ENCODE results near the gene CHRNB1.

DNA sequence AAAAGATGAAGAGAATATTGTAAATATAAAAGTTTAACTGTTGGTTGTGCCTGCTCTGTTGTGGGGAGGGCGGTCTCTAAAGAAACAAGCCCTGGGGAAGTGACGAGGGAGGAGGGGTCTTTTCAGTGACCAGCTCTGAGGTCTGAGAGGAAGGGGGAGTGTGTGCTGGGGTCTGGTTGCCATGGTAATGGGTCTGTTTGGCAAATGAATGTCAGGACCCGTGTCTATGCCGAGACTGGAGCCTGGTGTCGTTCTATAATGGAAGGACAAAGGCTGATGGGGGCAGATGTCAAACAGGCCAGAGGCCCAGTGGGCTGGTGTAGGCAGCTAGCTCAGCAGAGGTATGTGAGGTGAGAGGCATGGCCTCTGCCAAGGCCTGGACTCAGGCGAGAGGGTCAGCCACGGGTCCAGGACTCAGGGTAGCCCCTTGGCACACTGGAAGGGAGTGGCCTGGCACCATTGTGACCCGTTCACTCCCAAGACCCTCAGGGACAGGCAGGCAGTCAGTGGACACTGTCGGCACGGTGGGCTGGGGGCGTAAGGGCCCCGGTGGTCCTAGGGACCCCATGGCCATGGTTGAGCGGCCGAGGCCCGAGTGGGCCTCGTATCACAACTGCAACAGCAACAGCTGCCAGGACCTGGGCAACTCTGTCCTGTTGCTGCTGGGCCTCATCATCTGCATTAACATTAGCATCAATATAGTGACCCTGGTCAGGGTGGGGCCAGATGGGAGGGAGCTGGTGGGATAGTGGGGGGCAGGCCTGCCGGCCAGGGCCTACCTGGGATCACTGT lies 24.8 kb upstream of the CHRNB1 start, which contains the start of gene SPEM1:
- no peak for TF ChIP-seq EZH2 (IDR thresholded peaks at IDR 0.05; ENCODE audit: insufficient read depth, low read length)
- TF ChIP-seq, protein P1, sequence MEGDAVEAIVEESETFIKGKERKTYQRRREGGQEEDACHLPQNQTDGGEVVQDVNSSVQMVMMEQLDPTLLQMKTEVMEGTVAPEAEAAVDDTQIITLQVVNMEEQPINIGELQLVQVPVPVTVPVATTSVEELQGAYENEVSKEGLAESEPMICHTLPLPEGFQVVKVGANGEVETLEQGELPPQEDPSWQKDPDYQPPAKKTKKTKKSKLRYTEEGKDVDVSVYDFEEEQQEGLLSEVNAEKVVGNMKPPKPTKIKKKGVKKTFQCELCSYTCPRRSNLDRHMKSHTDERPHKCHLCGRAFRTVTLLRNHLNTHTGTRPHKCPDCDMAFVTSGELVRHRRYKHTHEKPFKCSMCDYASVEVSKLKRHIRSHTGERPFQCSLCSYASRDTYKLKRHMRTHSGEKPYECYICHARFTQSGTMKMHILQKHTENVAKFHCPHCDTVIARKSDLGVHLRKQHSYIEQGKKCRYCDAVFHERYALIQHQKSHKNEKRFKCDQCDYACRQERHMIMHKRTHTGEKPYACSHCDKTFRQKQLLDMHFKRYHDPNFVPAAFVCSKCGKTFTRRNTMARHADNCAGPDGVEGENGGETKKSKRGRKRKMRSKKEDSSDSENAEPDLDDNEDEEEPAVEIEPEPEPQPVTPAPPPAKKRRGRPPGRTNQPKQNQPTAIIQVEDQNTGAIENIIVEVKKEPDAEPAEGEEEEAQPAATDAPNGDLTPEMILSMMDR (IDR thresholded peaks at IDR 0.05; ENCODE audit: insufficient read depth, low read depth, low read length) = no peak
